ENCODE results near the gene ERBB4.

ERBB4 gene
- 0 to 6.4 (median 0.04) reads per million in 17 experiments for total RNA-seq

GRCh38 chr2:212538305-212539071, at the start of gene ERBB4:
Gene ERBB4 (minus strand): TSS chr2:212538802. CDS start chr2:212538530, 272 bp downstream.
- DNase-seq, result peak in 1 of 4 experiments; percentile 2

- no peak for DNase-seq
Measured at GRCh38 chr2:212580117-212580516, 41.5 kb upstream of the ERBB4 start.

- no peak for DNase-seq
Measured at GRCh38 chr2:212556296-212556695, 17.7 kb upstream of the ERBB4 start.

- DNase-seq, result no peak
Measured at GRCh38 chr2:212554233-212554632, 15.6 kb upstream of the ERBB4 start.

GRCh38 chr2:212549941-212550340, 11.3 kb upstream of the ERBB4 start:
- no peak for DNase-seq

- no peak for DNase-seq
Measured at GRCh38 chr2:212549463-212549862, 10.9 kb upstream of the ERBB4 start.

- DNase-seq, result peak in 1 of 4 experiments; percentile 7
Measured at GRCh38 chr2:212548455-212548819, 9.8 kb upstream of the ERBB4 start.

- DNase-seq, result no peak
Measured at GRCh38 chr2:212547716-212548454, 9.3 kb upstream of the ERBB4 start.

- DNase-seq, result no peak
Measured at GRCh38 chr2:212546669-212547068, 8.1 kb upstream of the ERBB4 start.

- peak in 2 of 4 experiments; percentile 3 to 16 for DNase-seq
Measured at GRCh38 chr2:212540341-212540740, 1.7 kb upstream of the ERBB4 start.

- no peak for DNase-seq
Measured at GRCh38 chr2:212539072-212539880, 674 bp upstream of the ERBB4 start.

GRCh38 chr2:212537726-212538304, 787 bp downstream of the ERBB4 start:
- DNase-seq, result peak in 2 of 4 experiments; percentile 2 to 20

GRCh38 chr2:212536817-212537725, 1.5 kb downstream of the ERBB4 start:
- no peak for DNase-seq

- DNase-seq, result no peak
Measured at GRCh38 chr2:212535996-212536816, 2.4 kb downstream of the ERBB4 start.

GRCh38 chr2:212534336-212534735, 4.3 kb downstream of the ERBB4 start:
- DNase-seq, result no peak

- DNase-seq, result no peak
Measured at GRCh38 chr2:212532585-212532984, 6.0 kb downstream of the ERBB4 start.

GRCh38 chr2:212532087-212532486, 6.5 kb downstream of the ERBB4 start:
- no peak for DNase-seq

- DNase-seq, result no peak
Measured at GRCh38 chr2:212531499-212531898, 7.1 kb downstream of the ERBB4 start.

- no peak for DNase-seq
Measured at GRCh38 chr2:212530991-212531390, 7.6 kb downstream of the ERBB4 start.

GRCh38 chr2:212530373-212530772, 8.2 kb downstream of the ERBB4 start:
- no peak for DNase-seq
